Stimulated activated CD4-positive, alpha-beta T cell treated with anti-CD3 and anti-CD28 coated beads, Interleukin-1b, Interleukin-23, amount 100 ng/mL, for 24 hours (primary cell): ENCODE data around the gene NDUFC2.
"Not testable (repeated sequence)": the region's sequence is repeated elsewhere in the genome, so short reads cannot be mapped to it uniquely, and the experiment has no call there.

Experiments used
- DNase-seq, 4 experiments: peaks; one replicate each; pipeline ENCODE4 v3.0.0-alpha.2; 2020; ENCODE audit warnings: low read depth in 4 of 4, low spot score in 1 of 4

Gene NDUFC2

GRCh38 chr11:78032090-78032489 is 47.6 kb downstream of the NDUFC2 start:
- DNase-seq = no peak

DNA sequence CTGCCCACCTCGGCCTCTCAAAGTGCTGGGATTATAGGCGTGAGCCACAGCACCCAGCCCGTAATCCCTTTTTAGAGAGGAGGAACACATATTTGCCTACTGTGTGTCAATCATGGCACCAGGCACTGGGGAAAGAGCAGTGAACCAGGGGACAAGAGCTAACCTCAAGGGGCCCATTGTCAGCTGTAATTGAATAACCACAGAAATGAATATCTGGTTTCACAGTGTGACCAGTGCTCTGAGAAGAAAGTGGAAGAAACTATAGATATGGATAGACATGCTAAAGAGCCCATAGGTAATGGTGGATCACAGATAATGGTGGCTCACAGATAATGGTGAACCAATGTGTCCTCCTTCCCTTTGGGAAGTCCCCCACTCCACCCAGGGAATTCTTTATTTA is 48.0 kb downstream of the NDUFC2 start:
- no peak for DNase-seq

DNA sequence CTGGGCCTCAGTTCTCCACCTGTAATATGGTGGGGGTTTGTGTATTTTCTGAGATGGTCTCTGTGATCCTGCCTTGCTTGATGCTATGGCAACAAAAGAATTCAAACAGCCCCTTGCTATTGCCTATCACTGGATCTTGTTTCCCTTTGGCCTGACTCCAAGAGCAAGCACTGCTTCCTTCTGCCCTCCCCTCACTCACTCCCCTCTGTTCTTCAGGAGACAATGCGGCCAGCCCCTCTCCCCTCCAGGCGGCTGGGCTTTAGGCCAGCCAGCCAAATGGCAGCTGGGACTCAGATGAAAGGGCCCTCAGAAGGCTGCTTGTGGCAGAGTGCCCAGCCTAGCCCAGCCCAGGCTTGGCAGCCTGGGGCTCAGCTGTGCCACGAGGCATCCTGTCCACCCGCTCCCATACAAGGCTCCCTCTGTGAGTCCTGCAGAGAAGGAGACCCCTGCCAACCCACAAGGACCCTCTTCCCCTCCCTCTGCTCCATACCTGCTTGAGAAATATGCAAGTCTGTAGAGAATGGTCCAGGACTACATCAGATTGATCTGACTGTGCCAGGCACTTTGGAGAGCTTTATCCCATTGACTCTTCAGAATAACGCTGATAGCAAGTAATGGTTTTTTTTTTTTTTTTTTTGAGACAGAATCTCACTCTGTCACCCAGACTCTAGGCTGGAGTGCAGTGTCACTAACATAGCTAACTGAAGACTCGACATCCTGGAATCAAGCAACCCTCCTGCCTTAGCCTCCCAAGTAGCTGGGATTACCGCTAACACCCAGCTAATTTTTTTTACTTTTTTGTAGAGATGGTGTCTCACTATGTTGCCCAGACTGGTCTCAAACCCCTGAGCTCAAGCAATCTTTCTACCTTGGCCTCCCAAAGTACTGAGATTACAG is 49.0 kb downstream of the NDUFC2 start:
- DNase-seq = no peak

GRCh38 chr11:78028423-78028822 is 51.2 kb downstream of the NDUFC2 start:
- not testable (repeated sequence) for DNase-seq

DNA sequence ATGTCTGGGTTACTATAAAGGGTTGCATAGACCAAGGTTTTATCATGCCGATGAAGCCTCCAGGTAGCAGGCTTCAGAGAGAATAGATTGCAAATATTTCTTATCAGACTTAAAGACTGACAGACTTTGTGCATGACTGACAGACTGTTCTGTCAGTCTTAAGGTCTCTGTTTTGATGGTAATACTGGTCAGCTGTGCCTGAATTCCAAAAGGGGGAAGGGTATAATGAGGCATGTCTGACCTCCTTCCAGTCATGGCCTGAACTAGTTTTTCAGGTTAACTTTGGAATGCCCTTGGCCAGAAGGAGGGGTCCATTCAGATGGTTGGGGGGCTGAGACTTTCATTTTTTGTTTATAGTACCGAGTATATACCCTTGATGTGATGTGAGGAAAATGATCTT is 51.9 kb downstream of the NDUFC2 start:
- no peak for DNase-seq

DNA sequence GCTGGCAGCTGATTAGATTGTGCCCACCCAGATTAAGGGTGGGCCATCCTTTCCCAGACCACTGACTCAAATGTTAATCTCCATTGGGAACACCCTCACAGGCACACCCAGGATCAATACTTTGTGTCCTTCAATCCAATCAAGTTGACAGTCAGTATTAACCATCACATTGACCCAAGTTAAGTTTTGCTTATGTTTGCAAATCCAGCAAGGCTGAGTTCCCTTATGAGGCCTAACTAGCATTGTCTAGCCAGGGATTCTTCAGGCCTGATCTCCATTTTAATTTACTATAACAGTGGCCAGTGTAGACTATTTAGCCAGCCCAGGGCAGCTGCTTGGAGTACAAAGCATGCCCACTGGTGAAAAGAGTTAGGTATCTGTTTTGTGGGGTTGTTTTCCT is 54.3 kb downstream of the NDUFC2 start:
- no peak for DNase-seq

- DNase-seq = no peak
Measured at GRCh38 chr11:78023426-78023825, 56.2 kb downstream of the NDUFC2 start.

GRCh38 chr11:78022397-78023396 is 57.0 kb downstream of the NDUFC2 start, which contains the start of gene KCTD14:
Gene KCTD14, minus strand, starts transcription at chr11:78023276. Its CDS starts 27 bp downstream, at chr11:78023249.
- DNase-seq = no peak

DNA sequence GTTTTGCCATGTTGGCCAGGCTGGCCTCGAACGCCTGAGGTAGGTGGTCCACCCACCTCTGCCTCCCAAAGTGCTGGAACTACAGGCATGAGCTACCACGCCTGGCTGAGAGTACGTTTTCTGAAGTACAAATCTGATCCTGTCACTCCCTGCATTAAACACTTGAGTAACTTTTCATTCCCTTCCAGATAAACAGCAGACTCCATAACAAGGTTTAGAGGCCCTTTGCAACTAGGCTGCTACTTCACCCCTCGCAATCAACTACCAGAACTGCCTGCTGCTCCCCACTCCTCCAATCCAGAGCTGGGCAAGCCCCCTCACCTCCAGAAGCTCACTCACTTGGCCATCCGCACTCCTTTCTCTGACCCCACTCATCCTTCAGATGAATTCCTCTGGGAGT is 58.1 kb downstream of the NDUFC2 start:
- no peak for DNase-seq

DNA sequence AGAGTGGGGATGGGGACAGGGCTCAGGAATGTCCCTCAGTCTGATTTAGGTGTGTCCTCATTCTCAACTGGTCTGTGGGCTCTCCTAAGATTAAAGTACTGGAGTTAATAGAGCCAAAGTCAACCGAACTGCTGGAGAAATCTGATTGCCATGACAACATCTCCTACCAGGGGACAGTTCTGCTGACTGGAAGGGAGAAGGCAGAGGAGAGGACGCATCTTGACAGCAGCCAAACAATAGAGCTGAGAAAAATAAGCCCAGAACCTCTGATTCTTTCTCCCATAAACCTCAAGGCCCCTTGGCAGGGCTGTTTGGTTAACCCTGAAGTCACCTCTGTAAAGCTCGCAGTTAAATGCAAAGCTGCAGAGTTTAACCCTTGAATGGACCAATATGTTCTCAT is 59.4 kb downstream of the NDUFC2 start:
- DNase-seq = no peak

- DNase-seq = no peak
Measured at GRCh38 chr11:78019808-78020207, 59.9 kb downstream of the NDUFC2 start.
